ENCODE data around the gene TMEM225B.
"Not testable (repeated sequence)": the region's sequence is repeated elsewhere in the genome, so short reads cannot be mapped to it uniquely, and the experiment has no call there.

The TMEM225B gene

GRCh38 chr7:99573257-99573656, 24.8 kb upstream of the TMEM225B start:
- no peak for DNase-seq (ENCODE audit: low read depth, low spot score)
- no peak overlapping the region for H3K4me3 ChIP-seq (ENCODE audit: low read length)

- no peak for DNase-seq (ENCODE audit: low read depth, low spot score)
- H3K4me3 ChIP-seq (ENCODE audit: low read length): no peak overlapping the region
These were observed 21.8 kb upstream of the TMEM225B start for GRCh38 chr7:99576251-99576650.

- H3K4me3 ChIP-seq (ENCODE audit: low read length): no peak overlapping the region
These were observed 18.6 kb upstream of the TMEM225B start for GRCh38 chr7:99579281-99579955.

GRCh38 chr7:99579956-99580777, 17.9 kb upstream of the TMEM225B start:
- H3K4me3 ChIP-seq (ENCODE audit: low read length): no peak overlapping the region
- no peak for DNase-seq (ENCODE audit: low read depth, low spot score)

More at GRCh38 chr7:99579281-99579955, 18.6 kb upstream of the TMEM225B start:
- DNase-seq (ENCODE audit: low read depth, low spot score): no peak

GRCh38 chr7:99580778-99581332, 17.2 kb upstream of the TMEM225B start:
- not testable (repeated sequence) for DNase-seq (ENCODE audit: low read depth, low spot score); H3K4me3 ChIP-seq (ENCODE audit: low read length)

GRCh38 chr7:99588868-99589267, 9.2 kb upstream of the TMEM225B start:
- no peak for DNase-seq (ENCODE audit: low read depth, low spot score)
- no peak overlapping the region for H3K4me3 ChIP-seq (ENCODE audit: low read length)

GRCh38 chr7:99594948-99595745, 2.9 kb upstream of the TMEM225B start:
- H3K4me3 ChIP-seq (ENCODE audit: low read length): no peak overlapping the region
- DNase-seq (ENCODE audit: low read depth, low spot score): no peak

- no peak for DNase-seq (ENCODE audit: low read depth, low spot score)
- no peak overlapping the region for H3K4me3 ChIP-seq (ENCODE audit: low read length)
These were observed 1.6 kb upstream of the TMEM225B start for GRCh38 chr7:99596408-99596955.

GRCh38 chr7:99599836-99600235, 1.8 kb downstream of the TMEM225B start:
- no peak for DNase-seq (ENCODE audit: low read depth, low spot score)

GRCh38 chr7:99601656-99602310, 3.7 kb downstream of the TMEM225B start:
- no peak overlapping the region for H3K4me3 ChIP-seq (ENCODE audit: low read length)
- no peak for DNase-seq (ENCODE audit: low read depth, low spot score)

More at GRCh38 chr7:99599836-99600235, 1.8 kb downstream of the TMEM225B start:
- H3K4me3 ChIP-seq (ENCODE audit: low read length): no peak overlapping the region

- DNase-seq (ENCODE audit: low read depth, low spot score): no peak
- no peak overlapping the region for H3K4me3 ChIP-seq (ENCODE audit: low read length)
These were observed 7.5 kb downstream of the TMEM225B start for GRCh38 chr7:99605527-99605926.

- DNase-seq (ENCODE audit: low read depth, low spot score): no peak
- no peak overlapping the region for H3K4me3 ChIP-seq (ENCODE audit: low read length)
These were observed 8.5 kb downstream of the TMEM225B start for GRCh38 chr7:99606531-99606930.

- H3K4me3 ChIP-seq (ENCODE audit: low read length): no peak overlapping the region
- DNase-seq (ENCODE audit: low read depth, low spot score): no peak
These were observed 9.5 kb downstream of the TMEM225B start for GRCh38 chr7:99607548-99607947.

- no peak for DNase-seq (ENCODE audit: low read depth, low spot score)
- no peak overlapping the region for H3K4me3 ChIP-seq (ENCODE audit: low read length)
These were observed 16.4 kb downstream of the TMEM225B start for GRCh38 chr7:99614495-99614894.

GRCh38 chr7:99615989-99616358, 17.9 kb downstream of the TMEM225B start:
- peak overlapping the region; percentile 96 for H3K4me3 ChIP-seq (ENCODE audit: low read length)

GRCh38 chr7:99616359-99617191, 18.5 kb downstream of the TMEM225B start, which contains the start of gene ZSCAN25:
ZSCAN25 (plus strand) TSS chr7:99616946; CDS start chr7:99619607, 2,661 bp downstream.
- peak; percentile 92 for DNase-seq (ENCODE audit: low read depth, low spot score)

More at GRCh38 chr7:99615989-99616358, 17.9 kb downstream of the TMEM225B start:
- no peak for DNase-seq (ENCODE audit: low read depth, low spot score)

GRCh38 chr7:99617192-99617781, 19.2 kb downstream of the TMEM225B start:
- H3K4me3 ChIP-seq (ENCODE audit: low read length): peak overlapping the region; percentile 96

More at GRCh38 chr7:99616359-99617191, 18.5 kb downstream of the TMEM225B start, which contains the start of gene ZSCAN25:
- H3K4me3 ChIP-seq (ENCODE audit: low read length): peak within 1 kb of the TSS; percentile 96

More at GRCh38 chr7:99617192-99617781, 19.2 kb downstream of the TMEM225B start:
- no peak for DNase-seq (ENCODE audit: low read depth, low spot score)

Data from Jurkat, Clone E6-1 (cell line).